ENCODE data around the gene MARVELD3.
"Not testable (repeated sequence)": the region's sequence is repeated elsewhere in the genome, so short reads cannot be mapped to it uniquely, and the experiment has no call there.

The MARVELD3 gene

GRCh38 chr16:71610936-71611871, 14.8 kb upstream of the MARVELD3 start:
- no peaks in the 10 kb centered on the region for H3K4me1 ChIP-seq (ENCODE audit: control insufficient read depth, low read depth, low read length)
- no peaks in the 10 kb centered on the region for H3K36me3 ChIP-seq (ENCODE audit: control insufficient read depth, insufficient read depth, low read length)
- no peak overlapping the region for H2AK5ac ChIP-seq (ENCODE audit: low read length)
- H4K5ac ChIP-seq (ENCODE audit: low read length) = no peak overlapping the region
- no peak overlapping the region for H4K8ac ChIP-seq (ENCODE audit: low read depth, low read length)
- no peak overlapping the region for H3K56ac ChIP-seq (ENCODE audit: low read length)
- H3K79me2 ChIP-seq (ENCODE audit: control insufficient read depth, insufficient read depth, low read length) = no peaks in the 10 kb centered on the region
- no peak overlapping the region for H2BK120ac ChIP-seq (ENCODE audit: low read depth, low read length)
- H3K4me2 ChIP-seq (ENCODE audit: low read length) = no peak overlapping the region
- H2BK5ac ChIP-seq (ENCODE audit: low read length) = no peak overlapping the region
- H2BK15ac ChIP-seq (replicated peaks; ENCODE audit: low read depth) = no peak overlapping the region
- no peak overlapping the region for H3K23ac ChIP-seq (ENCODE audit: low read length)
- H3K79me1 ChIP-seq (ENCODE audit: low read length) = no peaks in the 10 kb centered on the region
- H3K27me3 ChIP-seq (ENCODE audit: insufficient read depth, low read length, poor library complexity) = no peaks in the 10 kb centered on the region
- WGBS (ENCODE audit: extremely low coverage, insufficient coverage, low lambda C conversion rate) = no CpG with 5 or more reads among the region's 19 CpGs
- DNase-seq = peak; percentile 89
- H3K4me3 ChIP-seq (ENCODE audit: low read length) = no peak overlapping the region
- no peak overlapping the region for H3K9ac ChIP-seq (ENCODE audit: low read length)
- no peak overlapping the region for H3K4ac ChIP-seq (ENCODE audit: low read depth, low read length)
- no peak overlapping the region for H3K27ac ChIP-seq (ENCODE audit: low read depth, low read length)
- no peak overlapping the region for H3K18ac ChIP-seq (ENCODE audit: low read length)

- H2AK5ac ChIP-seq (ENCODE audit: low read length); H2BK15ac ChIP-seq (replicated peaks; ENCODE audit: low read depth); H4K5ac ChIP-seq (ENCODE audit: low read length); H3K56ac ChIP-seq (ENCODE audit: low read length); H3K4me2 ChIP-seq (ENCODE audit: low read length); H3K27me3 ChIP-seq (ENCODE audit: insufficient read depth, low read length, poor library complexity); H3K4me1 ChIP-seq (ENCODE audit: control insufficient read depth, low read depth, low read length); H3K4me3 ChIP-seq (ENCODE audit: low read length); H2BK5ac ChIP-seq (ENCODE audit: low read length); H3K9ac ChIP-seq (ENCODE audit: low read length); H3K36me3 ChIP-seq (ENCODE audit: control insufficient read depth, insufficient read depth, low read length); H3K4ac ChIP-seq (ENCODE audit: low read depth, low read length); H3K79me2 ChIP-seq (ENCODE audit: control insufficient read depth, insufficient read depth, low read length); H3K18ac ChIP-seq (ENCODE audit: low read length); H3K23ac ChIP-seq (ENCODE audit: low read length); H2BK120ac ChIP-seq (ENCODE audit: low read depth, low read length); H4K8ac ChIP-seq (ENCODE audit: low read depth, low read length); H3K27ac ChIP-seq (ENCODE audit: low read depth, low read length); DNase-seq; H3K79me1 ChIP-seq (ENCODE audit: low read length): not testable (repeated sequence)
- WGBS (ENCODE audit: extremely low coverage, insufficient coverage, low lambda C conversion rate) = no CpG with 5 or more reads among the region's 8 CpGs
Observed at GRCh38 chr16:71614956-71615355, 11.0 kb upstream of the MARVELD3 start.

GRCh38 chr16:71618429-71618828, 7.6 kb upstream of the MARVELD3 start:
- Histone ChIP-seq H4K5ac (ENCODE audit: low read length) (no peak overlapping the region), H3K36me3 (ENCODE audit: control insufficient read depth, insufficient read depth, low read length) (no peaks in the 10 kb centered on the region), H3K4me1 (ENCODE audit: control insufficient read depth, low read depth, low read length) (no peaks in the 10 kb centered on the region), H3K79me1 (ENCODE audit: low read length) (no peaks in the 10 kb centered on the region), H3K56ac (ENCODE audit: low read length) (no peak overlapping the region), H4K8ac (ENCODE audit: low read depth, low read length) (no peak overlapping the region), H3K4me3 (ENCODE audit: low read length) (no peak overlapping the region), H2BK5ac (ENCODE audit: low read length) (no peak overlapping the region), H2BK15ac (replicated peaks; ENCODE audit: low read depth) (no peak overlapping the region), H3K9ac (ENCODE audit: low read length) (no peak overlapping the region), H3K4ac (ENCODE audit: low read depth, low read length) (no peak overlapping the region), H2AK5ac (ENCODE audit: low read length) (no peak overlapping the region), H3K4me2 (ENCODE audit: low read length) (no peak overlapping the region), H3K27ac (ENCODE audit: low read depth, low read length) (no peak overlapping the region), H2BK120ac (ENCODE audit: low read depth, low read length) (no peak overlapping the region), H3K79me2 (ENCODE audit: control insufficient read depth, insufficient read depth, low read length) (no peaks in the 10 kb centered on the region), H3K27me3 (ENCODE audit: insufficient read depth, low read length, poor library complexity) (no peaks in the 10 kb centered on the region), H3K18ac (ENCODE audit: low read length) (no peak overlapping the region), H3K23ac (ENCODE audit: low read length) (no peak overlapping the region)
- no CpG with 5 or more reads among the region's 4 CpGs for WGBS (ENCODE audit: extremely low coverage, insufficient coverage, low lambda C conversion rate)
- no peak for DNase-seq

DNA sequence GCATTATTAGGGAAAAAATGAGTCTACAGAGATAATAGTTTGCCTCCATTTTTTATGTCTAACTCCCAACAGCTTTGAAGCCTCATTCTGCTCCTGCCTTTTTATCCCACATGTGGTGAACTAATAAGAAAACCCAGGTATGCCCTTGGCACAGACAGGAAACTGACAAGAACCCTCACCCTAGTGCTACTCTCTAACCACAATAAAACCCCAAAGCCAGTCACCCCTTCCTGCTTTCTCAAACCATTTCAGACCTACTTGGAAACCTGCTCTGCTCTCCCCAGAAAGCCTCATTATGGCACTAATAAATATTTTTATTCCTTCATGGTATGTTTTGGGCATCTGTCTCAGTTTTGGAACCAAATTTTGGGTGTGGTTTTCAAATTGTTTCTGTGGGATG, 3.9 kb upstream of the MARVELD3 start:
- Histone ChIP-seq H3K9ac (ENCODE audit: low read length) (no peak overlapping the region), H4K8ac (ENCODE audit: low read depth, low read length) (no peak overlapping the region), H3K4me1 (ENCODE audit: control insufficient read depth, low read depth, low read length) (no peaks in the 10 kb centered on the region), H3K79me1 (ENCODE audit: low read length) (no peaks in the 10 kb centered on the region), H3K79me2 (ENCODE audit: control insufficient read depth, insufficient read depth, low read length) (no peaks in the 10 kb centered on the region), H2BK15ac (replicated peaks; ENCODE audit: low read depth) (no peak overlapping the region), H3K27me3 (ENCODE audit: insufficient read depth, low read length, poor library complexity) (no peaks in the 10 kb centered on the region), H3K56ac (ENCODE audit: low read length) (no peak overlapping the region), H2BK5ac (ENCODE audit: low read length) (no peak overlapping the region), H4K5ac (ENCODE audit: low read length) (no peak overlapping the region), H3K27ac (ENCODE audit: low read depth, low read length) (no peak overlapping the region), H3K18ac (ENCODE audit: low read length) (no peak overlapping the region), H3K4me3 (ENCODE audit: low read length) (no peak overlapping the region), H3K36me3 (ENCODE audit: control insufficient read depth, insufficient read depth, low read length) (no peaks in the 10 kb centered on the region), H3K4ac (ENCODE audit: low read depth, low read length) (no peak overlapping the region), H2BK120ac (ENCODE audit: low read depth, low read length) (no peak overlapping the region), H2AK5ac (ENCODE audit: low read length) (no peak overlapping the region), H3K4me2 (ENCODE audit: low read length) (no peak overlapping the region), H3K23ac (ENCODE audit: low read length) (no peak overlapping the region)
- DNase-seq = no peak

GRCh38 chr16:71623597-71623996, 2.4 kb upstream of the MARVELD3 start:
- no peak overlapping the region for H2BK5ac ChIP-seq (ENCODE audit: low read length)
- H3K27me3 ChIP-seq (ENCODE audit: insufficient read depth, low read length, poor library complexity) = no peaks in the 10 kb centered on the region
- H3K18ac ChIP-seq (ENCODE audit: low read length) = no peak overlapping the region
- no peak overlapping the region for H2BK120ac ChIP-seq (ENCODE audit: low read depth, low read length)
- no peak overlapping the region for H3K27ac ChIP-seq (ENCODE audit: low read depth, low read length)
- H3K36me3 ChIP-seq (ENCODE audit: control insufficient read depth, insufficient read depth, low read length) = no peaks in the 10 kb centered on the region
- no CpG with 5 or more reads among the region's 3 CpGs for WGBS (ENCODE audit: extremely low coverage, insufficient coverage, low lambda C conversion rate)
- H4K5ac ChIP-seq (ENCODE audit: low read length) = no peak overlapping the region
- H3K4ac ChIP-seq (ENCODE audit: low read depth, low read length) = no peak overlapping the region
- H3K79me2 ChIP-seq (ENCODE audit: control insufficient read depth, insufficient read depth, low read length) = no peaks in the 10 kb centered on the region
- no peak overlapping the region for H3K9ac ChIP-seq (ENCODE audit: low read length)
- H3K4me1 ChIP-seq (ENCODE audit: control insufficient read depth, low read depth, low read length) = no peaks in the 10 kb centered on the region
- DNase-seq = no peak
- H3K4me2 ChIP-seq (ENCODE audit: low read length) = no peak overlapping the region
- no peak overlapping the region for H3K23ac ChIP-seq (ENCODE audit: low read length)
- no peaks in the 10 kb centered on the region for H3K79me1 ChIP-seq (ENCODE audit: low read length)
- H2AK5ac ChIP-seq (ENCODE audit: low read length) = no peak overlapping the region
- no peak overlapping the region for H3K56ac ChIP-seq (ENCODE audit: low read length)
- H3K4me3 ChIP-seq (ENCODE audit: low read length) = no peak overlapping the region
- no peak overlapping the region for H2BK15ac ChIP-seq (replicated peaks; ENCODE audit: low read depth)
- no peak overlapping the region for H4K8ac ChIP-seq (ENCODE audit: low read depth, low read length)
